Stimulated activated CD4-positive, alpha-beta T cell treated with anti-CD3 and anti-CD28 coated beads, Interleukin-4, amount 100 ng/mL, for 48 hours (primary cell): ENCODE results near the gene POMP.

Source experiments
- DNase-seq, 2 donors: peaks; one replicate each; pipeline ENCODE4 v3.0.0-alpha.2; 2020; ENCODE audit warnings: low read depth in 2 of 2

POMP gene, protein sequence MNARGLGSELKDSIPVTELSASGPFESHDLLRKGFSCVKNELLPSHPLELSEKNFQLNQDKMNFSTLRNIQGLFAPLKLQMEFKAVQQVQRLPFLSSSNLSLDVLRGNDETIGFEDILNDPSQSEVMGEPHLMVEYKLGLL

GRCh38 chr13:28658796-28659620 lies at the start of gene POMP:
TSS of gene POMP (plus strand) at chr13:28659130. CDS start at chr13:28659185, 55 bp downstream.
- DNase-seq, result peak; percentile 88 to 92

DNA sequence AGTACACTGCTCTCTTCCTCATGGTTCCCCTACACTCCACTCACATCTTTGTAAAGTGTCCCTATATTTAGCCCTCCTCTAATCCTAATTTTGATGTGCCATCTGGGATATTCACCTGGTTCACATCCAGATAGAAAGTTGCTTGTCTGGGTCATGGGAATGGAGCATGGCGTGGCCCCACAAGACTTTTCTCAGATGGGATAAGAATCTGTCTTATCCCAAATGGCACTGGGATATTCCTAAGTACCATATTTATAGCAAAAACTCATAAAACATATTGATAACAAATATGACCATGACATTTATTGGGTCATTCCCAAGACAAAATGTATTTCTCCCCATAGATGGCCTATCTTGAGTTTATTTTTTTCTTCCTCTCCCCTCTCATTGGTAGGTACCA lies 49.5 kb upstream of the POMP start:
- DNase-seq, result no peak

DNA sequence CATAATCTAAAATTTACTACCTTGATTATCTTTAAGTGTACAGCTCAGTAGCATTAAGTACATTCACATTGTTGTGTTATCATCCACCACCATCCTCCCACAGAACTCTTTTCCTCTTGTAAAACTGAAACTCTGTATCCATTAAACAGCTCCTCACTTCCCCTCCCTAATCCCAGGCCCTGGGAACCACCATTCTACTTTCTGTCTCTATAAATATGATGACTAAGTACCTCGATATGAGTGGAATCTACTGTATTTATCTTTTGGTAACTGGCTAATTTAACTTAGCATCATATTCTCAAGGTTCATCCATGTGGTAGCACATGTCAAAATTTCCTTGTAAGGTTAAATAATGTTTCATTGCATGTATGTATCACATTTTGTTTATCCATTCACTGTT lies 49.0 kb upstream of the POMP start:
- DNase-seq, result no peak

GRCh38 chr13:28610996-28611395 lies 47.9 kb upstream of the POMP start:
- DNase-seq, result no peak

DNA sequence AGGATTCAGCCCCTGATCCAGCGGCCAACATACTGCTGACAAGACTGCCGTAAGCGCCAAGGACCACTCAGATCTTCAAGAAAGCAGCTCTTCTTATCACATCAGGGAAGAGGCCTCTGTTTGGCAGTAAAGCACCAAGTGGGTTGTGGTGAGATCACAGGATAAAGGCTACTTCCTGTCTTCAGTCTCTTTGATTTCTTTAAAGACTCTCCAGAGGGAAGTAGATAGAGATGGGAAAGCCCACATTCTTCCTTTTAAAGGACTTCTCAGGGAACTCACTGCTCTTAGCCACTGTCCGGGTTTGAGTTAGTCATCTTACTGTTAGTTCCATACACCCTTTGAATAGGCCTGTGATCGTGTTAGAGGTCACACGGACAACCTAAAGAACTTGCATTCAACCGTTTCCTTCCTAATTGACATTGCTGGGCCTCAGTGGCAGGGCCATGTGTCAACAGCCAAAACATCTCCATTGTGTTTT lies 47.2 kb upstream of the POMP start:
- no peak for DNase-seq

DNA sequence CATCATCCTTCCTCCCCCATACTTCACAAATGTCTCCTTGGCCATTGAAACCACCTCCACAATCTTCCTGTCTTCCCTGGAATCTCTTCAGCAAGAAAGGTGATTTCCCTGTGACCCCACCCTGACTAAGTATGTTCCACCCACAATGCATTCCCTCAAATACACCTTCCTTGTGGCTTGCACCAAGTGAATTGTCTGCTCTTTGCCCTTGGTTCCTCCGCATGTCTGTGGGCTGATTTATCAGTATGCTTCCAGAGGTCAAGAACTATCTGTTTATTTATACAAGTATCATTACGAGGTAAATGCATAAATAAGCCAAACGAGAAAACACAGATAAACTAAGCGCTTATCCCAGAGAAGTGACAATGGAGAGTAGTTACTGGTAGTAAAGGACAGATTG lies 45.4 kb upstream of the POMP start:
- no peak for DNase-seq

- DNase-seq, result no peak
These were observed 42.9 kb upstream of the POMP start for GRCh38 chr13:28615916-28616446.

DNA sequence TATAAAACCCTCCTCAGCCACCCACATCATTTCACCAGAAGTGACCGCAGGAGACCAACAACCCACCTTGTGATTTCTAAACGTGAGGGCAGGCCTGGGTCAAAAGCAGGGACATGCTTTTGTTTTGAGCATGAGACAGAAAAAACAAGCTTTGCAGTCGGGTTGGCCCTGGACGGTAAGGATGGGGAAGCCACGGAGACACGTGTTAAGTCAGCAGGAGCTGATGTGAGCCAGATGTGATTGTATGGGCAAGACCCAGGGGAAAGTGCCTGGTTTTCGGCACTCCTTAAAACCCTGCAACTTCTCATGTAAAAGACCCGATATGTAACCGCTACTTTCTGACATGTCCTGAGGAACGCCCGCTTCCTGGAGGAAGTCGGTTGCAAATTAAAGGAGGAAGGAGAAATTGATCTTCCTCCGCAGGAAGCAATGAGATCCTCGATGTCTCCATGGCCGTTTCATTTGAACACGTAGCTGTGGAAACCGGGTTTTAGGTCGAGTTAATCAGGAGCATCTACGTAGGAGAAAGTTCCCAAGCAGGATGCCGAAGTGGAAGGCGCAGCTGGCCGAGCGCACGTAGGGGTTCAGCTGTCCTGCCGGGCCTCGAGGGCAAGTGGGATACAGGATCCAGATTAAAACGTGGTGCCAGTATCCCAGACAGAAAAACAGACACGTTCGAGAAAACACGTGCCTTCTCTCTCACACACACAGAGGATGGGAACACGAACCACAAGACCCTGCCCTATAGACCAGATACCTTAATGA lies 40.5 kb upstream of the POMP start:
- DNase-seq, result no peak

- no peak for DNase-seq
These were observed 38.7 kb upstream of the POMP start for GRCh38 chr13:28620011-28620830.

- no peak for DNase-seq
These were observed 37.5 kb upstream of the POMP start for GRCh38 chr13:28621449-28621848.

GRCh38 chr13:28622286-28622685 lies 36.6 kb upstream of the POMP start:
- DNase-seq, result no peak

DNA sequence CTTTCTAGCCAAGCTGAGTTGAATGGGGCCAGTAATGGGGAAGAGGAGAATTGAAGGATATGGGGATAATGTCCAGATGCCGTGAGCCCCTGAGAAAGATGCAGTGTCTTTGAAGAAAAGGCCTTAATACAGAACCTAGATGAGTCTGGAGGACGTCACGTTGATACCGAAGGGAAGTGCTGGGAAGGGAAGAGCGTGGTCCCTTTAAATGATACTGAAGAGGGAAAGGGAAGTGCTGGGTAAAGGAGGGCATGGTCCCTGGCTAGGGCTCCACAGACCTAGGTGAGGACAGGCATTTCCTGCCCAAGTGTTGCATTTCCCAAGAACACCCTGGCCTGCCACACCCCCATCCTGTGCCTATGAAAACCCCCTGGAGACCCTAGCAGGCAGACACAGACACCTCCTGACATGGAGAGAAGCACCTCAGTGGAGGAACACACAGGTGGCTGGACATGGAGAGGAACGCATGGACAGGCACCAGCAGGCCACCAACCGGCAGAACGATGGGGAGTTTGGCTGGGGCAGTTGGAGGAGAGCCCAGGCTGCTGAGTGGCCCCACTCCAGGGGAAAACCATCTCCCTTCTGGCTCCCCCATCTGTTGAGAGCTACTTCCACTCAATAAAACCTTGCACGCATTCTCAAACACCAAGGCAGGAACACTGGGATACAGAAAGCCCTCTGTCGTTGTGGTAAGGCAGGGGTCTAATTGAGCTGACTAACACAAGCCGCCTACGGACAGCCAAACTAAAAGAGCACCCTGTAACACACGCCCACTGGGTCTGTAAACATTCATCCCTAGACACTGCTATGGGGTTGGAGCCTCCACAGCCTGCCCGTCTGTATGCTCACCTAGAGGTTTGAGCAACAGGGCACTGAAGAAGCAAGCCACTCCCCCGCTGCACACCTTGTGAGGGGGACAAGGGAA lies 34.9 kb upstream of the POMP start:
- no peak for DNase-seq

DNA sequence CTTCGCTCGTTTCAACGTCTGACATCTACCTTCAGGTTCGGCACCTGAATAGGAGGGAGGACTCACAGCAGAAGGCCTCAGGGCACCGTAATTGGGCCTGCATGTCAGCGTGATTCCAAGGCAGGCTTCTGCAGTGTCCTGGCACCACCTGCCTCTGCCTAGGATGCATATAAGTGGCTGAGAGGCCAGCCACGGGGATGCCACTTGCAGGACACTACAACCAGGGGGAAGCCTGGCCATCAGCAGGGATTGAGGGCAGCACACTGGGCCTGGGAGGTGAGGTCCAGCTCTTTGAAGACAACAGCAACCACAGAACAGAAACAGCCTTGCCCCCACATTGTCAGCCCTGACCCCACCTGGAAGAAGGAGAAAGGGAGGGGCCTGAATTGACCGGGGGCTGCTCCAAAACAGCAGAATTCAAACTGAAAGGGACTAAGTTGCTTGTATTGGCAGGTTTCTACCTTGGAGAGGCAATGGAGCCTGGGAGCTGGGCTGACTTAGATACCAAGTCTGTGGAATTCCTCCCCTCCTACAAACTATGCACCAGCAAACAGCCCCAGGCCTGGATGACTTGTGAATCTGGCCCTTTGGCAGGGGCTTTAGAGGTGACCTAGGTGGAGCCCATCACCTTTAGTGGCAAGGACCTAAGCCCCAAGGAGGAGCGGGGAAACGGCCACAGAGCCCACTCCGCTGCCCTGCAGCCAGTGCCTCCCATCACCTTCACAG lies 34.1 kb upstream of the POMP start:
- DNase-seq, result no peak

DNA sequence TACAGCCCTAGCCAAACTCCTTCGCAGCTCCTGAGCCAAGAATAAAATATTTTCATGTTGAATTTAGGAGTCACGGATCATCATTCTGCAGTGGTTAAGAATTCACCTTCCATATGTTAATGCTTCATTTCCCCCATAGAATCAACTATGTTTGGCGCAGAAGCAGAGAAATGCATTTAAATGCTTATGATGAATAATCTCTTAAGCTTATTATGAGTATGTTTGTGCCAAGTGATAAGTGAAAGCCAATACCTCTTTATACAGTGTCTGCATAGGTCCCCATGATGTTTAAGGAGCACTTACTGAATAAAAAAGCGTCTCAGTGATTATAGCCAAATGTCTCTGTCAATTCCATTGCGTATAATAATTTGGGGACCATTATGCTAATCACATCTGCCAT lies 32.7 kb upstream of the POMP start:
- no peak for DNase-seq

DNA sequence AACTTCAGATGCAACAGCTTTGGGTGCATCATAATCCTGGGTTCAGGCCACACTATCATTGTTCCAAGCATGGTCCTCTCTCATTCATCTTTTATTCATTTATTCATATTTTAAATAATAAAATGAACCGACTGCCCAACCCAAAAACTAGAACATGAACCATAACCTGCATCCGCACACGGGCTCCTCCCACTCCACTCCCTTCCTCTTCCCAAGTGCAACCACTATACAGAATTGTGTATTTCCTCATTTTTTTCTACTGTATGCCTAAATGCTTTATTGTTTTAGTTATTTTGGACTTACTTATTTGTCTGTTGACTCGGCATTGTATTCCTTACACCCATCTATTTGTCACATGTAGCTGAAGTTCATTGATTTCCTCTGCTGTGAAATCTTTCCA lies 30.7 kb upstream of the POMP start:
- no peak for DNase-seq

- no peak for DNase-seq
These were observed 28.1 kb upstream of the POMP start for GRCh38 chr13:28630869-28631268.

- DNase-seq, result no peak
These were observed 27.1 kb upstream of the POMP start for GRCh38 chr13:28631801-28632200.

- no peak for DNase-seq
These were observed 22.9 kb upstream of the POMP start for GRCh38 chr13:28636069-28636468.

DNA sequence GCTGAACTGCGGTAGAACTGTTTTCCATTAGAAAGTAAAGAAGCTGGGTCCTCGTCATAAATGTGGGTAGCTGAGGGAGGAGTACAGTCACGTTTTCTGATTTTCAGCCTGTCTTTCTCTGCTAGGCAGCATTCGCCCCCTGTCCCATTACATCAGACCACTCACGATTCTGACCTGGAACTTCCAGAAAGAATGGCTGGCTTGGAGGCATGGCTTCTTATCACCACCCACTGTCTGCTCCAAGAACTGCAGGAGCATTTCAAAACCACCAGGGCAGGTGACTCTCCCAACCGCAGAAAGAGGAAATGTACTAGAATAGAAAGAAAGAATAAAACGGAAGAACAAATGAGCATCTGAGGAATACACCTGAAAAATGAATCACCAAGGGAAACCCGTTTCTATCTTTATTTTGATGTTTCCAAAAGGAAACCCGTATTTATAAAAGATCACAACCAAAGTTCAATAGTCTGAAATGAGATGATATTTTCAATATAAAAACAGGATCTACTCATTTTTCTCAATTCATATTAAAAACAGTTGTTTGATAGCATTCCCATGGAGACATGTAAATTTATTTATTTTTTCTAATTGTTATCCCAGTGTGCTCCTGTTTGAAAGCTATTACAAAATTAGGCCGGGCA lies 22.1 kb upstream of the POMP start:
- peak; percentile 20 to 33 for DNase-seq
